BLaER1 treated with 17β-estradiol and CSF1 and Interleukin-3, amounts not matched to agents 10 nM and 100 nM (cell line): Measurements from ENCODE around the gene SLC12A6.

ENCODE experiments used
- H3K27ac ChIP-seq, 11 experiments: shearing (Covaris generic); formaldehyde crosslinking; 2 replicates each; pipeline ENCODE4 v1.8.1; 2022
- H3K27me3 ChIP-seq, 11 experiments: shearing (Covaris generic); formaldehyde crosslinking; 2 replicates each; pipeline ENCODE4 v1.8.1; 2022
- H3K36me3 ChIP-seq, 11 experiments: shearing (Covaris generic); formaldehyde crosslinking; 2 replicates each; pipeline ENCODE4 v1.8.1; 2022
- H3K4me1 ChIP-seq, 10 experiments: shearing (Covaris generic); formaldehyde crosslinking; 2 replicates each; pipeline ENCODE4 v1.8.1; 2022
- H3K4me2 ChIP-seq, 11 experiments: shearing (Covaris generic); formaldehyde crosslinking; 2 replicates each; pipeline ENCODE4 v1.8.1; 2022
- H3K4me3 ChIP-seq, 10 experiments: shearing (Covaris generic); formaldehyde crosslinking; 2 replicates each; pipeline ENCODE4 v1.8.1; 2022
- H3K9ac ChIP-seq, 11 experiments: shearing (Covaris generic); formaldehyde crosslinking; 2 replicates each; pipeline ENCODE4 v1.8.1; 2022
- H3K9me3 ChIP-seq, 11 experiments: shearing (Covaris generic); formaldehyde crosslinking; replicated peaks in 1 of 11; 2 replicates each; pipeline ENCODE4 v1.8.1; 2022
- H4K20me1 ChIP-seq, 11 experiments: shearing (Covaris generic); formaldehyde crosslinking; 2 replicates each; pipeline ENCODE4 v1.8.1; 2022
- Cebpa-rat ChIP-seq, 11 experiments: shearing (Covaris generic); IDR thresholded peaks; 2 replicates each; pipeline ENCODE4 v1.8.1; 2022

SLC12A6 gene

GRCh38 chr15:34223904-34224596, 113.5 kb downstream of the SLC12A6 start:
- no peak for TF ChIP-seq Cebpa-rat (IDR thresholded peaks at IDR 0.05)
- H3K36me3 ChIP-seq, result peaks cover 17 to 28% (median 22%) of the 10 kb centered on the region in 11 experiments
- H3K9me3 ChIP-seq, result no peaks in the 10 kb centered on the region
- peak overlapping the region; percentile 85 to 92 (median 90) for H3K9ac ChIP-seq
- peaks cover 0 to 19% (median 0%) of the 10 kb centered on the region in 11 experiments; a peak in 4 of 22 replicates for H4K20me1 ChIP-seq
- peak overlapping the region; percentile 76 to 97 (median 90) for H3K4me3 ChIP-seq
- H3K4me1 ChIP-seq, result peaks cover 22 to 31% (median 25%) of the 10 kb centered on the region in 10 experiments
- peak overlapping the region; percentile 85 to 98 (median 93) for H3K4me2 ChIP-seq
- H3K27ac ChIP-seq, result peak overlapping the region; percentile 84 to 95 (median 92)
- H3K27me3 ChIP-seq, result no peaks in the 10 kb centered on the region

GRCh38 chr15:34217587-34218225, 119.9 kb downstream of the SLC12A6 start:
- Histone ChIP-seq H3K27ac (no peak overlapping the region), H3K9ac (no peak overlapping the region)
- no peak for TF ChIP-seq Cebpa-rat (IDR thresholded peaks at IDR 0.05)

GRCh38 chr15:34216527-34217270, 120.9 kb downstream of the SLC12A6 start:
- no peak overlapping the region for H3K9ac ChIP-seq
- no peaks in the 10 kb centered on the region for H4K20me1 ChIP-seq
- no peak overlapping the region for H3K4me2 ChIP-seq
- H3K27me3 ChIP-seq, result no peaks in the 10 kb centered on the region
- H3K4me3 ChIP-seq, result no peak overlapping the region
- H3K9me3 ChIP-seq, result no peaks in the 10 kb centered on the region
- no peaks in the 10 kb centered on the region for H3K36me3 ChIP-seq
- H3K27ac ChIP-seq, result no peak overlapping the region
- H3K4me1 ChIP-seq, result 0 out of 20 replicates have a peak, but pooled peaks cover 0 to 3% (median 0%) of the 10 kb centered on the region in 10 experiments
- TF ChIP-seq Cebpa-rat (IDR thresholded peaks at IDR 0.05), result no peak

More at GRCh38 chr15:34217587-34218225, 119.9 kb downstream of the SLC12A6 start:
- no peak overlapping the region for H3K4me2 ChIP-seq
- no peaks in the 10 kb centered on the region for H3K27me3 ChIP-seq
- no peaks in the 10 kb centered on the region for H4K20me1 ChIP-seq
- no peak overlapping the region for H3K4me3 ChIP-seq
- H3K36me3 ChIP-seq, result no peaks in the 10 kb centered on the region
- H3K9me3 ChIP-seq, result no peaks in the 10 kb centered on the region
- H3K4me1 ChIP-seq, result 0 out of 20 replicates have a peak, but pooled peaks cover 0 to 3% (median 0%) of the 10 kb centered on the region in 10 experiments

- no peak overlapping the region for H3K9ac ChIP-seq
- TF ChIP-seq Cebpa-rat (IDR thresholded peaks at IDR 0.05), result no peak
- no peaks in the 10 kb centered on the region for H3K27me3 ChIP-seq
- H3K36me3 ChIP-seq, result no peaks in the 10 kb centered on the region
- H3K4me1 ChIP-seq, result 0 out of 20 replicates have a peak, but pooled peaks cover 0 to 3% (median 0%) of the 10 kb centered on the region in 10 experiments
- no peak overlapping the region for H3K27ac ChIP-seq
- H3K4me3 ChIP-seq, result no peak overlapping the region
- H4K20me1 ChIP-seq, result peaks cover 0 to 6% (median 0%) of the 10 kb centered on the region in 11 experiments; a peak in 4 of 22 replicates
- no peak overlapping the region for H3K4me2 ChIP-seq
- H3K9me3 ChIP-seq, result no peaks in the 10 kb centered on the region
Observed at GRCh38 chr15:34214135-34214534, 123.4 kb downstream of the SLC12A6 start.

GRCh38 chr15:34213690-34214089, 123.9 kb downstream of the SLC12A6 start:
- no peak overlapping the region for H3K4me3 ChIP-seq
- no peak for TF ChIP-seq Cebpa-rat (IDR thresholded peaks at IDR 0.05)
- H3K4me2 ChIP-seq, result no peak overlapping the region
- no peaks in the 10 kb centered on the region for H3K9me3 ChIP-seq
- H3K4me1 ChIP-seq, result peaks cover 0 to 5% (median 2%) of the 10 kb centered on the region in 10 experiments; a peak in 12 of 20 replicates
- no peak overlapping the region for H3K27ac ChIP-seq
- no peak overlapping the region for H3K9ac ChIP-seq
- no peaks in the 10 kb centered on the region for H3K27me3 ChIP-seq
- H4K20me1 ChIP-seq, result peaks cover 0 to 11% (median 0%) of the 10 kb centered on the region in 11 experiments; a peak in 7 of 22 replicates
- no peaks in the 10 kb centered on the region for H3K36me3 ChIP-seq

GRCh38 chr15:34209421-34210282, 127.9 kb downstream of the SLC12A6 start, which contains the start of gene KATNBL1:
Gene KATNBL1, minus strand, starts transcription at chr15:34210096. Its CDS starts 46,420 bp downstream, at chr15:34163676.
- H3K27me3 ChIP-seq, result no peaks in the 10 kb centered on the region
- H3K9ac ChIP-seq, result peak within 1 kb of the TSS; percentile 87 to 97 (median 95)
- H4K20me1 ChIP-seq, result peaks cover 3 to 51% (median 21%) of the 10 kb centered on the region in 11 experiments; a peak in 16 of 22 replicates
- H3K4me2 ChIP-seq, result peak within 1 kb of the TSS; percentile 81 to 93 (median 87)
- H3K27ac ChIP-seq, result peak within 1 kb of the TSS; percentile 87 to 97 (median 92)
- no peak for TF ChIP-seq Cebpa-rat (IDR thresholded peaks at IDR 0.05)
- peaks cover 18 to 35% (median 24%) of the 10 kb centered on the region in 11 experiments for H3K36me3 ChIP-seq
- H3K4me3 ChIP-seq, result peak within 1 kb of the TSS; percentile 68 to 91 (median 78)
- peaks cover 0 to 9% (median 6%) of the 10 kb centered on the region in 11 experiments; a peak in 6 of 22 replicates for H3K9me3 ChIP-seq
- H3K4me1 ChIP-seq, result peaks cover 3 to 12% (median 10%) of the 10 kb centered on the region in 10 experiments; a peak in 16 of 20 replicates

- H4K20me1 ChIP-seq, result peaks cover 3 to 81% (median 38%) of the 10 kb centered on the region in 11 experiments; a peak in 16 of 22 replicates
- TF ChIP-seq Cebpa-rat (IDR thresholded peaks at IDR 0.05), result no peak
- H3K9me3 ChIP-seq, result peaks cover 4 to 39% (median 27%) of the 10 kb centered on the region in 11 experiments; a peak in 19 of 22 replicates
- H3K4me3 ChIP-seq, result no peak overlapping the region
- no peak overlapping the region for H3K27ac ChIP-seq
- H3K9ac ChIP-seq, result no peak overlapping the region
- H3K4me1 ChIP-seq, result peaks cover 3 to 12% (median 10%) of the 10 kb centered on the region in 10 experiments; a peak in 16 of 20 replicates
- H3K4me2 ChIP-seq, result no peak overlapping the region
- H3K27me3 ChIP-seq, result no peaks in the 10 kb centered on the region
- peaks cover 43 to 68% (median 55%) of the 10 kb centered on the region in 11 experiments for H3K36me3 ChIP-seq
Observed at GRCh38 chr15:34206011-34206410, 131.6 kb downstream of the SLC12A6 start.

GRCh38 chr15:34203936-34204335, 133.6 kb downstream of the SLC12A6 start:
- Histone ChIP-seq H4K20me1 (peaks cover 11 to 92% (median 42%) of the 10 kb centered on the region in 11 experiments; a peak in 17 of 22 replicates), H3K9me3 (peaks cover 13 to 55% (median 43%) of the 10 kb centered on the region in 11 experiments; a peak in 20 of 22 replicates), H3K27ac (no peak overlapping the region), H3K4me3 (no peak overlapping the region), H3K4me2 (no peak overlapping the region), H3K4me1 (peaks cover 3 to 12% (median 10%) of the 10 kb centered on the region in 10 experiments; a peak in 16 of 20 replicates), H3K36me3 (peaks cover 62 to 89% (median 76%) of the 10 kb centered on the region in 11 experiments), H3K9ac (no peak overlapping the region), H3K27me3 (no peaks in the 10 kb centered on the region)
- no peak for TF ChIP-seq Cebpa-rat (IDR thresholded peaks at IDR 0.05)
